GM21786 (cell line): ENCODE data around the gene GNAQ.
"Not testable (repeated sequence)": the region's sequence is repeated elsewhere in the genome, so short reads cannot be mapped to it uniquely, and the experiment has no call there.

Source experiments
- ATAC-seq: cut with Tn5 transposase; IDR thresholded peaks from one replicate; pipeline ENCODE4 v1.9.1; 2021; ENCODE audit not compliant: unreplicated experiment

The GNAQ gene

DNA sequence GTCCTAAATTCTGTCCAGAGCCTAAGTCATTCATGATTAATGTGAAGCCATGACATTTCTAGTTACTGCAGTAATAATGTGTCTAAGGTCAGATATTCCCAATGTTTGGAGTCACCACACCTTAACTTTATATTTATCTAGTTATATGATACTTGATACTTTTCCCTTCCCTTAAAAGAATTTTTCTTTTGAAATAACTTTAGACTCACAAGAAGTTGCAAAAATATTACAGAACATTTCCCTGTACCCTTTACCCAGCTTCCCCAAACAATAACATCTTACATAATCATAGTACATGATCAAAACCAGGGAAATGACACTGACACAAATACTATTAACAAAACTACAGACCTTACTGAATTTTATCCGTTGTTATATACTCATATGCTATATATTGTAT lies 233.5 kb downstream of the GNAQ start:
- ATAC-seq: no peak

DNA sequence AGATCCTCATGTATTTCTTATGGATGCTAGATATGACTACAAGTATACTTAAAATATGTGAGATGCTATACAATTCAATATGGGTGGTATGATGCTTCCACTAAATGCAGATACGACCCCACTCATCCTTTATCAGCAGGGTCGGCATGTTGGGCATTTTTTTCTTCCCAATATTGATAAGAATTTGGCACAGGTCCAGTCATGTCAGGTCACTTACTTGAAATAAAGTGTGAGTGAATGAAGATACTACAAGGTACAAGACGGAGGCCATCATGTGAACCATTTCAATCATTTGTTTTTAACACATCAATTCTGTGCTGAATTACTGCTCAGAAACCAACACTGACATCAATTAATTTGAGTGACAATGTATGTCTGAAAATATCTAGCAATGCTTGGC lies 236.6 kb downstream of the GNAQ start:
- ATAC-seq: no peak

DNA sequence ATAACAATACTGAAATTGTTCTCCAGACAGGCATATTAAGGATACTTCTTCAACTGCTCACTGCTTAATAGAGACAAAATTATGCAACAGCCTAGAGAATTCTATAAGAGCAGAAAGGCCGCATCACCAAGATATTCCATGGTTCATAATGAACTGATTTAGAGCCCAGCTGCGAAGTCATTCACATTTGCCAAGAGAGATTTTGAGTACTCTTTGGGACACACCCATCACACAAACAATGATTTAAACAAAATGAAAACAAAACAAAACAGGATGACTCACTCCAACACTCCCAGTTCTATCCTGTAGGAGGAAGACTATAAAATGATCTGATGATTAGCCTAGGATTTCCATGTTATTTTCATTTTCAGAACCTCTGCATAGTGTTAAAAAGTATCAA lies 237.8 kb downstream of the GNAQ start:
- no peak for ATAC-seq

GRCh38 chr9:77789891-77790290 lies 241.7 kb downstream of the GNAQ start:
- no peak for ATAC-seq

GRCh38 chr9:77785341-77785740 lies 246.3 kb downstream of the GNAQ start:
- no peak for ATAC-seq

DNA sequence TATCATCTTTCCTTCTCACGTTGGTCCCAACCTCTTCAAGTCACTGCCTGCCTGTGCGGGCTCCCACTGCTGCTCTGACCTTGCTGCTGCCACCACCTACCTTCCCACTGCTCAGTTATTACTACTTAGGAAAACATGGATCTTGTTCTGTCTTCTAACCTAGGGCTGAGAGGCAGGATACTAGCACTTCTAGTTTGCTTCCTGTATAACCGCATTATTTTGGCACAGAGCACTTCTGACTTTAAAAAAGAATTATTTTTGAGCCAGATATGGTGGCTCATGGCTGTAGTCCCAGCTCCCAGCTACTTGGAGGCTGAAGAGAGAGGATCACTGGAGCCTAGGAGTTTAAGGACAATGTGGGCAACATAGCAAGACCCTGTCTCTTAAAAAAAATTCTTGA lies 248.1 kb downstream of the GNAQ start:
- ATAC-seq: no peak

- no peak for ATAC-seq
These were observed 252.6 kb downstream of the GNAQ start for GRCh38 chr9:77779010-77779409.

GRCh38 chr9:77773381-77773780 lies 258.2 kb downstream of the GNAQ start:
- ATAC-seq: no peak

DNA sequence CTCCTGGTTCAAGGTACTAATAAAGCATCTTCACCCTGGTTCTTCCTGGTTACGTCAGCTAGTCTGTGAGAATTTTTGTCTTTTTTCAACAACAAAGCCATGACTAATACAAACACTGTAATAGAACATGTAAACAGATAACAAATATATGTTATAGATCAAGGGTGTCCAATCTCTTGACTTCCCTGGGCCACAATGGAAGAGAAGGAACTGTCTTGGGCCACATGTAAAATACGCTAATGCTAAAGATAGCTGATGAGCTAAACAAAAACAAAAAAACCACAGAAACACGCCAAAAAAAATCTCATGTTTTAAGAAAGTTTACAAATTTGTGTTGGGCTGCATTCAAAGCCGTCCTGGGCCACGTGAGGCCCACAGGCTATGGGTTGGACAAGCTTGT lies 259.0 kb downstream of the GNAQ start:
- ATAC-seq: no peak

- ATAC-seq: no peak
These were observed 260.4 kb downstream of the GNAQ start for GRCh38 chr9:77771171-77771570.

DNA sequence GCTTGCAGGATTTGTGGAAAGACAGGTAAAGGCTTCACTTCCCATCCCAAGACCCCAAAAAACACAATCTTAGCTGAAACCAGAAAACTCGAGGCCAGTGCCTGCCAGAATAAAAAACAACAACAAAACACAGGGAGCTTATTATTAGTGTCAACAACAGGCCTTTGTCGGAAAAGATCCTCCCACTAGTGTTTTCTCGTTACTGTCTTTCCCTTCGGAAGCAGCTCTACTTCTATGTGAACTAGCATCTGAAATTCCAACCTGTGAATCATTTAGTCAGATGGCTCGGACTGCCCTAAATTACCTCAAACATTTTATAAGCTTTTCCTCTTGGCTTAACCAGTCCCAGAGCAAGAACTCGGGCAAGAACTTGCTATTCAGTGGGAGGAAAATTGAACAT lies 261.3 kb downstream of the GNAQ start:
- ATAC-seq: no peak

- ATAC-seq: no peak
These were observed 262.4 kb downstream of the GNAQ start for GRCh38 chr9:77769246-77769645.

DNA sequence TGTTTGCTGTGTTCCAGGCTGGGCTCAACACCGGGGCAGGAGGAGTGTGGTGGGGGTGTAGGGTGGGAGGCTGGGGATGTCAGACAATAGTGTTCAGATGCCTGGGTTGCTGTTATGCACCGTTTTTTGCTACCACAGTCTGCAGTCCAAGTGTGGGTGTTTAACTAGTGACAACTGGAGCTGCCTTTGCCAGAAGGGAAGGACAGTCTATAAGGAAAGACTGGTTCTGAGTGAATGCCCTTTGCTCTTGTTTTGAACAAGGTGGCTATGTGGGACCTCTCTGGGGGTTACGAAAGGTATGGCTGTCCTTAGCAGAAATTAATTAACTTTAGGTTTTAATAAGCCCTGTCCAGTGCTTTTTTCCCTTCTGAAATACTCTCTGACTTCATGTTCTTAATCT lies 265.0 kb downstream of the GNAQ start:
- ATAC-seq: no peak

GRCh38 chr9:77765781-77766259 lies 265.8 kb downstream of the GNAQ start:
- no peak for ATAC-seq

- no peak for ATAC-seq
These were observed 266.5 kb downstream of the GNAQ start for GRCh38 chr9:77764894-77765780.

- no peak for ATAC-seq
These were observed 268.0 kb downstream of the GNAQ start for GRCh38 chr9:77763566-77763965.

DNA sequence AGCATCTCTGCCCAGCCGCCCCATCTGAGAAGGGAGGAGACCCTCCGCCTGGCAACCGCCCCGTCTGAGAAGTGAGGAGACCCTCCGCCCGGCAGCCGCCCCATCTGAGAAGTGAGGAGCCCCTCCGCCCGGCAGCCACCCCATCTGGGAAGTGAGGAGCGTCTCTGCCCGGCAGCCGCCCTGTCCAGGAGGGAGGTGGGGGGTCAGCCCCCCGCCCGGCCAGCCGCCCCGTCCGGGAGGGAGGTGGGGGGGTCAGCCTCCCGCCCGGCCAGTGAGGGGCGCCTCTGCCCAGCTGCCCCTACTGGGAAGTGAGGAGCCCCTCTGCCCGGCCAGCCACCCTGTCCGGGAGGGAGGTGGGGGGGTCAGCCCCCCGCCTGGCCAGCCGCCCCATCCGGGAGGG lies 270.7 kb downstream of the GNAQ start:
- not testable (repeated sequence) for ATAC-seq

GRCh38 chr9:77759391-77759790 lies 272.2 kb downstream of the GNAQ start:
- ATAC-seq: no peak

GRCh38 chr9:77756449-77756848 lies 275.2 kb downstream of the GNAQ start:
- no peak for ATAC-seq

- ATAC-seq: no peak
These were observed 278.4 kb downstream of the GNAQ start for GRCh38 chr9:77753180-77753579.

DNA sequence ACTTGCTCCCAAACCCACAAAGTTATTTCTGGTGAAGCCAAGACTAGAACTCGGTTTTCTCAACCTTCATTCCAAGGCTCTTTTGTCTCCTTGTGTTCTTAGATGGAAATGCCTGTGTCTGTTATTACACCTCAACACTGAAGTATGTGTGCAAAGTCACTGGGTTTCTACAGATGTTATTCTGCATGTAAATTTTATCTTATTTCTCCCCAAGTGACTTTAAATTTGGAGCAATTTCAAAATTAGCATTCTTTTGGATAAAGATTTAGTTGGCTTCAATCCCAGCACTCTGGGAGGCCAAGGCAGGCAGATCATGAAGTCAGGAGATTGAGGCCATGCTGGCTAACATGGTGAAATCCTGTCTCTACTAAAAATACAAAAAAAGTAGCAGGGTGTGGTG lies 279.1 kb downstream of the GNAQ start:
- ATAC-seq: no peak

DNA sequence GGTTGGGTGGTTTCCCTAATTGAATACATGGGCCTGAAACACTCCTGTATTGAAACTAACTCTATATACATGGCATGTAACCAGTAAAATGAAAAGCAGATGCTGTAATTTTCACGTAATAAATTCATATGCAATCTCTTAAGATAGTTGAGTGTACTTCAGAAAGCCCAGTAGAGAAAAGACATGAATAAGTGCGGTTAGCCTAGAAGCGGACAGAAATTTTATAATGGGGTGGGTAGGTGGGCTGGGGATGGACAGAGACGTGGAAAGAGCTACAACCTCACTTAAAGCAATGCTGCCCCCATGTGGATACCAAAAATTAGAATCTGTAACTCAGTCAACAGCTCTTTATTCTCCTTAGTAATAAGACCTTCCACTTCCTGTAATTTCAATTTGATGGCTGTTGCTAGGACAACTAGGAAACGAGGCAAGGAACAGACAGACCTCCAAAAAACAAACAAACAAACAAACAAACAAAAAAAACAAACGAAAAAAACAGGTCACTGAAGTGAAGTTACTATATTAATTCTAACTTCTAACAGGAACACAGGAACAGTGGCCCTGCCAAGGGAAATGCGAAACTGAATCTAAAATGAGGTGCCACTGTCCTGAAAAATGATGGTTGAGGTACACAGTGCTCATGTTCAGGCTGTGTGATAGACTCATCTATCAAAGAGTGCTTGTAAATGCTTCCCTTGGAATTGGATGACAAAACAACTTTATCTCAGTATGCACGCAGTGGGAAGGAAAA lies 280.1 kb downstream of the GNAQ start:
- no peak for ATAC-seq
